ENCODE data around the gene PSMD14.
"Not testable (repeated sequence)": the region's sequence is repeated elsewhere in the genome, so short reads cannot be mapped to it uniquely, and the experiment has no call there.

The PSMD14 gene

GRCh38 chr2:161308178-161308955 lies at the start of gene PSMD14:
Gene PSMD14, plus strand, starts transcription at chr2:161308425. Its CDS starts 10,401 bp downstream, at chr2:161318826.
- TF ChIP-seq, protein P1, sequence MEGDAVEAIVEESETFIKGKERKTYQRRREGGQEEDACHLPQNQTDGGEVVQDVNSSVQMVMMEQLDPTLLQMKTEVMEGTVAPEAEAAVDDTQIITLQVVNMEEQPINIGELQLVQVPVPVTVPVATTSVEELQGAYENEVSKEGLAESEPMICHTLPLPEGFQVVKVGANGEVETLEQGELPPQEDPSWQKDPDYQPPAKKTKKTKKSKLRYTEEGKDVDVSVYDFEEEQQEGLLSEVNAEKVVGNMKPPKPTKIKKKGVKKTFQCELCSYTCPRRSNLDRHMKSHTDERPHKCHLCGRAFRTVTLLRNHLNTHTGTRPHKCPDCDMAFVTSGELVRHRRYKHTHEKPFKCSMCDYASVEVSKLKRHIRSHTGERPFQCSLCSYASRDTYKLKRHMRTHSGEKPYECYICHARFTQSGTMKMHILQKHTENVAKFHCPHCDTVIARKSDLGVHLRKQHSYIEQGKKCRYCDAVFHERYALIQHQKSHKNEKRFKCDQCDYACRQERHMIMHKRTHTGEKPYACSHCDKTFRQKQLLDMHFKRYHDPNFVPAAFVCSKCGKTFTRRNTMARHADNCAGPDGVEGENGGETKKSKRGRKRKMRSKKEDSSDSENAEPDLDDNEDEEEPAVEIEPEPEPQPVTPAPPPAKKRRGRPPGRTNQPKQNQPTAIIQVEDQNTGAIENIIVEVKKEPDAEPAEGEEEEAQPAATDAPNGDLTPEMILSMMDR (IDR thresholded peaks at IDR 0.05; ENCODE audit: low read depth, low read length), result no peak
- H3K4me3 ChIP-seq (ENCODE audit: low read depth, low read length), result peak within 1 kb of the TSS; percentile 68
- in situ Hi-C loops (cut with HindIII; ENCODE audit: low sequenced_read_pairs), result no loop called here
- peak; percentile 95 for DNase-seq (ENCODE audit: low read depth, low spot score)

DNA sequence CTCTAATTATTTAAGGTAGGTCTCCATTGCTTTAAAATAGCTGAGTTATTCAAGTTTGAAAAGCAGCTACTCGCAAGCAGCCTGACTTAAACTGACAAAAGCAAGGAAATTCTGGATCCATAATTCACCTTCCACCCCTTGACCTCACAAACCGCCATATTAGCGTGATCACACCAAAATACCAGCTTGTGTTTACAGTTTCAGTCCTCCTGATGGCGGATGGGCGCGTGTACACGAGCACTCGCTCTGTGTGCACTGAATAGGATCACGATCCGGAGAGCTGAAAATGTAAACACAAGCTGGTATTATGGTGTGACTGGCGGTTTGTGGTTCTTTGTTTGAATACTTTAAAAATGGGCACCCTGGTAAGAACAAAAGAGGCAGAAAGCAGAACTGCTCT lies 42.4 kb upstream of the PSMD14 start:
- DNase-seq (ENCODE audit: low read depth, low spot score), result no peak
- in situ Hi-C loops (cut with HindIII; ENCODE audit: low sequenced_read_pairs), result no loop called here
- H3K4me3 ChIP-seq (ENCODE audit: low read depth, low read length), result no peak overlapping the region
- TF ChIP-seq, protein P1 (IDR thresholded peaks at IDR 0.05; ENCODE audit: low read depth, low read length), result no peak

- TF ChIP-seq, protein P1 (IDR thresholded peaks at IDR 0.05; ENCODE audit: low read depth, low read length), result no peak
- H3K4me3 ChIP-seq (ENCODE audit: low read depth, low read length), result no peak overlapping the region
- DNase-seq (ENCODE audit: low read depth, low spot score), result no peak
- in situ Hi-C loops (cut with HindIII; ENCODE audit: low sequenced_read_pairs), result no loop called here
Observed at GRCh38 chr2:161269111-161269510, 39.1 kb upstream of the PSMD14 start.

GRCh38 chr2:161273038-161273760 lies 35.0 kb upstream of the PSMD14 start:
- TF ChIP-seq, protein P1 (IDR thresholded peaks at IDR 0.05; ENCODE audit: low read depth, low read length), result peak; percentile 58
- no peak overlapping the region for H3K4me3 ChIP-seq (ENCODE audit: low read depth, low read length)
- peak; percentile 76 for DNase-seq (ENCODE audit: low read depth, low spot score)
- in situ Hi-C loops (cut with HindIII; ENCODE audit: low sequenced_read_pairs), result no loop called here

GRCh38 chr2:161278564-161279229 lies 29.5 kb upstream of the PSMD14 start:
- H3K4me3 ChIP-seq (ENCODE audit: low read depth, low read length); in situ Hi-C loops (cut with HindIII; ENCODE audit: low sequenced_read_pairs): not testable (repeated sequence)
- peak; percentile 16 for DNase-seq (ENCODE audit: low read depth, low spot score)

GRCh38 chr2:161279230-161279815 lies 28.9 kb upstream of the PSMD14 start:
- H3K4me3 ChIP-seq (ENCODE audit: low read depth, low read length); DNase-seq (ENCODE audit: low read depth, low spot score); in situ Hi-C loops (cut with HindIII; ENCODE audit: low sequenced_read_pairs): not testable (repeated sequence)

- in situ Hi-C loops (cut with HindIII; ENCODE audit: low sequenced_read_pairs), result not testable (repeated sequence)
Observed at GRCh38 chr2:161280906-161281323, 27.3 kb upstream of the PSMD14 start.

GRCh38 chr2:161281615-161282310 lies 26.5 kb upstream of the PSMD14 start:
- DNase-seq (ENCODE audit: low read depth, low spot score); H3K4me3 ChIP-seq (ENCODE audit: low read depth, low read length); in situ Hi-C loops (cut with HindIII; ENCODE audit: low sequenced_read_pairs): not testable (repeated sequence)

More at GRCh38 chr2:161280906-161281323, 27.3 kb upstream of the PSMD14 start:
- not testable (repeated sequence) for H3K4me3 ChIP-seq (ENCODE audit: low read depth, low read length); DNase-seq (ENCODE audit: low read depth, low spot score)

- DNase-seq (ENCODE audit: low read depth, low spot score); in situ Hi-C loops (cut with HindIII; ENCODE audit: low sequenced_read_pairs); H3K4me3 ChIP-seq (ENCODE audit: low read depth, low read length): not testable (repeated sequence)
Observed at GRCh38 chr2:161282311-161282644, 25.9 kb upstream of the PSMD14 start.
